Right atrium auricular region (tissue), 2 donors: ENCODE measurements around the gene DYNLRB1. TPM values are rescaled to one million over a fixed set of nuclear protein-coding genes. Genes with fewer than 3 reads are reported as not detected.

Source experiments
- DNase-seq: peaks from one replicate; pipeline ENCODE4 v3.0.0-alpha.2; 2019; ENCODE audit warnings: low spot score
- H3K27ac ChIP-seq, 2 donors: fragments of 200-600 bp; sonication (generic); 1 replicate in 1 of 2; 2 replicates in 1 of 2; pipeline ENCODE4 v1.5.1; 2016 to 2019
- H3K27me3 ChIP-seq, 2 donors: fragments of 200-600 bp; sonication (generic); one replicate each; pipeline versions ENCODE4 v1.5.1 to v1.6.0; 2017 to 2019
- H3K36me3 ChIP-seq: fragments of 200-600 bp; sonication (generic); one replicate; pipeline ENCODE4 v1.5.1; 2016
- H3K4me1 ChIP-seq, 2 donors: fragments of 200-600 bp; sonication (generic); one replicate each; pipeline versions ENCODE4 v1.5.1 to v1.6.0; 2017 to 2019
- H3K4me3 ChIP-seq, 2 donors: fragments of 200-600 bp; sonication (generic); 1 replicate in 1 of 2; 2 replicates in 1 of 2; pipeline ENCODE4 v1.5.1; 2017 to 2019; ENCODE audit warnings: mild to moderate bottlenecking in 1 of 2, moderate library complexity in 1 of 2
- H3K9me3 ChIP-seq, 2 donors: fragments of 200-600 bp; sonication (generic); one replicate each; pipeline ENCODE4 v1.5.1; 2019
- CTCF ChIP-seq, 2 donors: fragments of 200-600 bp; sonication (generic); IDR thresholded peaks; one replicate each; pipeline ENCODE4 v1.5.1; 2019; ENCODE audit warnings: antibody characterized with exemption in 2 of 2
- total RNA-seq, 2 donors: library from RNA; depleted of rRNA; stranded (reverse); fragments of >200 nt; gene quantifications; one replicate each; pipeline ENCODE4 v1.1.0, GENCODE V29; 2016

DYNLRB1 gene
- total RNA-seq, 2 donors from 2014 or later = 189 to 252 TPM

DNA sequence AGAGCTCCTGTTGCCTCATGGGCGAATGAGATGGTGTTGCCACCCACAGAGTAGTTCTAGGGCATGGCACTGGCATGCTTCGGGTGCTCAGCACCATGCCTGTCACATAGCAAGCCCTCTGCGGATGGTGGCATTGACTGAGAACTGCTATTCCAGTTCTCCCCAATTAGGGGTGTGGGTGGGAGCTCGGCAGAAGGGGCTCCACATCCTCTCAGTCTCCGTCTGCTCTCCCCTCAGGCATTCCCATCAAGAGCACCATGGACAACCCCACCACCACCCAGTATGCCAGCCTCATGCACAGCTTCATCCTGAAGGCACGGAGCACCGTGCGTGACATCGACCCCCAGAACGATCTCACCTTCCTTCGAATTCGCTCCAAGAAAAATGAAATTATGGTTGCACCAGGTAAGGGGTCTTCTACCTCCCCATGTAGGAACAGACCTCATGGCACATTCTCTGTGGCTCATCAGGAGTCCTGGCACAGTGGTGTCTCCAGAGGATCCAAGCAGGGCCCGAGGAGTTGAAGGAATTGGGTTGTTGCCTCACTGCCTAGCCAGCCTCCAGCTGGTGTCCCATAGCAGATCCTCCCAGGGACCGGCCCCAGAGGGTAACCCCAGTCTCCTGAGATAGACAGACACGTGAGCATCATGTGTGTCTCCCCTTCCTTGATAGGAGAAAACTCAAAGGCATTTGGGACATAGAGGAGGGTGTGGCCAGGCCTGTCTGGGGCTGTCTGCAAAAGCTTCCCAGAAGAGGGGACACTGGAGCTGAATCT, 18.4 kb downstream of the DYNLRB1 start:
- no peak for TF ChIP-seq CTCF (IDR thresholded peaks at IDR 0.05)
- no peak for DNase-seq
- peaks cover 76% of the 10 kb centered on the region for H3K36me3 ChIP-seq

DNA sequence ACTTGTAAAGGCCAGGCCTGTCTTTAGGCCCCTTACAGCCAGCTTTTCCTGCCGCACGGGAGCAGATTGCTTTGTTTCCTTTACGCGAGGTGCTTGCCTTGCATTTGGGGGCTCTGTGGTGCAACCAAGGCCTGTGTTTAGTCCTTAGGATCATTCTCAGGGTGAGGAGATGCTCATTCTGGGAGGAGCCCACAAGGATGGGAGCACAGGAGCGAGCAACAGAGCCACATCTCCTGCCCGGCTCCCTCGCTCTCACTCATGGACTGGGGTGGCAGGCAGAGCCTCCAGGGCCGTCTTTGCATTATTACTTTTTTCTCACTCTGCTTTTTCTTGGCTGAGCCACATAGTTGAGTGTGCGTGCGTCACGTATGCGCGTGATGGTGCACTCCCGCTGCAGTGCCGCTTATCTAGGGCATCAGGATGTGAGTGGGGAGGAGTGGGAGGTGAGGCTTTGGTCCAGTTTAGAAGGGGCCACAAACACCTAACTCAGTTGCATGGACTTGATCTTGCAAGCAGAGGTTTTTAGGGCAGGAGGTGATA, 19.1 kb downstream of the DYNLRB1 start:
- peaks cover 0 to 14% of the 10 kb centered on the region in 2 donors for H3K4me1 ChIP-seq
- peaks cover 77% of the 10 kb centered on the region for H3K36me3 ChIP-seq
- no peaks in the 10 kb centered on the region for H3K9me3 ChIP-seq
- no peaks in the 10 kb centered on the region for H3K27me3 ChIP-seq
- DNase-seq = no peak
- H3K27ac ChIP-seq = no peak overlapping the region
- H3K4me3 ChIP-seq = no peak overlapping the region
- no peak for TF ChIP-seq CTCF (IDR thresholded peaks at IDR 0.05)

More for the DNA sequence above, 18.4 kb downstream of the DYNLRB1 start:
- H3K4me1 ChIP-seq = peaks cover 0 to 20% of the 10 kb centered on the region in 2 donors
- no peaks in the 10 kb centered on the region for H3K9me3 ChIP-seq
- H3K4me3 ChIP-seq = no peak overlapping the region
- H3K27ac ChIP-seq = no peak overlapping the region
- H3K27me3 ChIP-seq = no peaks in the 10 kb centered on the region

DNA sequence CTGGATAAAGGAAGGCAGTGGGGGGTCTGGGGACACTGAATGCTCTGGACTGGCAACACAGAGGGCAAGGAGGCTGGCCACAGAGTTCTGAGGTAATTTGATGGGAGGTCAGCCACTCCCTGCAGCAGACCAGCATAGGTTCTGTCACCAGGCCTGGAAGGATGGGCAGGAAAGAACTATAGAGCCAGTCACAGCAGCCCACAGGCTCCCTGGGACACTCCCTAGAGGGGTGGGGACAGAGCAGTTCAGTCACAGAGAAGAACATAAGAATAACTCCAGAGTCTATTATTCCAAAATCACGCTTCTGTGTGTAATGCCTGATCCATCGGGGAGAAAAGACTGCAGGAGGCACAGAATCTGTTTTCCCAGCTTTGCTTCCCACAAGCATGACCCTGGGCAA, 19.6 kb downstream of the DYNLRB1 start:
- Histone ChIP-seq H3K4me1 (peaks cover 0 to 10% of the 10 kb centered on the region in 2 donors), H3K27ac (no peak overlapping the region), H3K4me3 (no peak overlapping the region), H3K36me3 (peaks cover 77% of the 10 kb centered on the region), H3K9me3 (no peaks in the 10 kb centered on the region), H3K27me3 (no peaks in the 10 kb centered on the region)
- no peak for DNase-seq
- no peak for TF ChIP-seq CTCF (IDR thresholded peaks at IDR 0.05)

DNA sequence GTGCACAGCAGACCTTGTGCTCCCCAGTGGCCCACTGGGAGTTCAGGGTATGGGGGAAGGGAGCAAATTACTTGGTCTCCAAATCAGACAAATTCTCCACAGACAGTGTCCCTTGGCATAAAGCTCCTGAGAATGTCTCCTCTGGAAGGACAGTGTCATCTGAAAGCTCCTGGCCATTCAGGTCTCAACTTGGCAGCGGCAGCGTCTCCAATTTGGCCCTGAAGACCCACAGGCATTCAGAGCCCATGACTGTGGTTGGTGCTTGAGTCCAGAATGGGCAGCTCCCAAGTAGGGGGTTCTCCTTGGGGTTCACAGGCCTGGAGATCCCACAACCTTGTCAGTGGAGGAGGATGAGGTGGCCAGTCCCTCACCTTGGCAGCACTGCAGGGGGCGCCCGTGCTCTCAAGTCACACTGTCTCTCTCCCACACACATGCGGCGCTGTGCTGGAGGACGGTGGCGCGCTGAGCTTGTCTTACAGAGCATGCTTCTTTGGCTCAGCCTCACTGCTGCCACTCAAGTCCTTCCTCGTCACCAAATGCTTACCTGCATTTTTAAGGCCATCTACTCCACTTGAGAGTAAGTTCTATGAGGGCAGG, 20.7 kb downstream of the DYNLRB1 start:
- no peak for DNase-seq
- TF ChIP-seq CTCF (IDR thresholded peaks at IDR 0.05) = peak in 1 of 2 donors; percentile 56
- Histone ChIP-seq H3K27me3 (no peaks in the 10 kb centered on the region), H3K4me1 (peaks cover 0 to 4% of the 10 kb centered on the region in 2 donors), H3K4me3 (no peak overlapping the region), H3K36me3 (peaks cover 80% of the 10 kb centered on the region), H3K9me3 (no peaks in the 10 kb centered on the region), H3K27ac (no peak overlapping the region)

DNA sequence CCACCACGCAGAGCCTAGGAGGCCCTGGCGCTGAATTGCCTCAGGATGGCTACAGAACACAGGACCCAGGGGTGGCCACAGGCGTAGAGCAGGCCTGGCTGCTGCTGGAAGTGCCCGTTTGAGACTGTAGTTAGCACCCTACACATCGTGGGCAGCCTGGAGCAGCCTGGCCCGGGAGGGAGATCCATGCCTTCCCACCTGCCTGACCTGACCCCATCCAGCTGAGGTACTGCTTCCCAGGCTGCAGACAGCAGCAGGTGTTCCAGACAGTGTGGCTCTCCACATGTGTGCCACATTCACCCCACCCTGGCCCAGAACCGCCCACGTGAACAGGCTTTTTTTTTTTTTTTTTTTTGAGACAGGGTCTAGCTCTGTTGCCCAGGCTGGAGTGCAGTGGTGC, 21.4 kb downstream of the DYNLRB1 start:
- H3K27me3 ChIP-seq = no peaks in the 10 kb centered on the region
- H3K27ac ChIP-seq = no peak overlapping the region
- no peak overlapping the region for H3K4me3 ChIP-seq
- peaks cover 0 to under 1% of the 10 kb centered on the region in 2 donors for H3K4me1 ChIP-seq
- H3K9me3 ChIP-seq = no peaks in the 10 kb centered on the region
- DNase-seq = no peak
- peaks cover 77% of the 10 kb centered on the region for H3K36me3 ChIP-seq
- no peak for TF ChIP-seq CTCF (IDR thresholded peaks at IDR 0.05)
